Measurements from ENCODE around the gene PPP1R12B. TPM values are rescaled to one million over a fixed set of nuclear protein-coding genes. Genes with fewer than 3 reads are reported as not detected.
"Not testable (repeated sequence)": the region's sequence is repeated elsewhere in the genome, so short reads cannot be mapped to it uniquely, and the experiment has no call there.

The PPP1R12B gene
- total RNA-seq, 1 experiment from 2014 or later = 23.0 TPM

DNA sequence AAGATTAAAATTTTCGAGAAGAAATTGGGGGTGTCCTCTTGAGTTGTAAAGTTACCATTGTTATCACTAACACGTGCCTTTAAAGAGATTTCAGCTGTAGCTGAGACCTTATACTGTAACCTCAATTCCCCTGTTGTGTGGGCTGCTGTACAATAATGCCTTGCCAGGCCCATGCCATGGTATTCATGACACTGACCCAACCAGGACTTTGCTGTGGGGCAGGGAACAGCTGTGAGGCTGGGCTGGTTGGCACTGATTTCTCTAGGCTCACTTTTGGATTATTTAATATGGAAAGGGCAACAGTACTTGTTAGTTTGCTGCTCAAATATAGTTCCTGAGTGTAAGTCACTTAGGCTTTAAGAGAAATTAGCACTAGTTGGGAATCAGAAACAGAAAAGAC lies 54.9 kb downstream of the PPP1R12B start:
- not testable (repeated sequence) for DNase-seq (ENCODE audit: low read depth in 1 of 2, low spot score in 2 of 2); H3K9me3 ChIP-seq (replicated peaks); H3K27me3 ChIP-seq (replicated peaks)

DNA sequence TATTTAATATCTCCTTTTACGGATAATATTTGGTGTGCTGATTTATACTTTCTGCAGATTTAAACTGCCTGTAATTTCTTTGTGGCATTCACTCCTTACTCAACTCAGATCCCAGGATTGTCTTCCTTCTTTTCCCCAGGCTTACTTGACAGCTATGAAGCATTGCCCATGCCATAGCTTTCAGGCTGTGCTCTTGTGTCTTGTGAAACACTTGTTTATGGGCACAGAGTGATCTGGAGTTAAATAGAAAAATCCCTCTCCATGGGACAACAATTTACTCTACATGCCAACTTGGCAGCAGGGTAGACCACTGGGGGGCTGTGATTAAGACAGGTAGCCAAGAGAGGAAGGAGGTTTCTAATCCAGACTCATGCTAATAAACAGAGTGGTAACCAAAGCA lies 57.4 kb downstream of the PPP1R12B start:
- H3K27ac ChIP-seq = no peak overlapping the region
- H3K4me3 ChIP-seq = no peak overlapping the region
- no peaks in the 10 kb centered on the region for H3K9me3 ChIP-seq (replicated peaks)
- DNase-seq (ENCODE audit: low read depth in 1 of 2, low spot score in 2 of 2) = no peak
- H3K4me1 ChIP-seq (replicated peaks) = no peaks in the 10 kb centered on the region
- no peaks in the 10 kb centered on the region for H3K27me3 ChIP-seq (replicated peaks)
- no peaks in the 10 kb centered on the region for H3K36me3 ChIP-seq

More for the DNA sequence above, 54.9 kb downstream of the PPP1R12B start:
- not testable (repeated sequence) for H3K4me1 ChIP-seq (replicated peaks); H3K36me3 ChIP-seq; H3K27ac ChIP-seq; H3K4me3 ChIP-seq

DNA sequence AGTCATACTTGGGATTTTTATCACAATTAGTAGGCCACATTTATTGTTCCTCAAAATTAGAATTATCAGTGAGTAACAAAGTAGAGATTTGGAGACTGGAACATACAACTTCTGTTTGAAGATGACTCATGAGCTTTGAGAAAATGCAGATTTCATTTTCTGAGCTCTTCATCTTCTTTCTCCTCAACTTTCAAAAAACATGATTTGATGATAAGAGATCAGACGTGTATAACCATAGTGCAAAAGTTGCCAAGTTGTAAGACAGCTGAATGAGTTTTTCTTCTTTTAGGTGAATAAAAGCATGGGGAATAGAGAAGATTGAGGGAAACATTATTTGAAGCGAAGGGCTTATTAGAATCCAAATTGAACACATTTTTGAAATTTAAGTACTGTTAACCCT lies 58.4 kb downstream of the PPP1R12B start:
- H3K36me3 ChIP-seq; DNase-seq (ENCODE audit: low read depth in 1 of 2, low spot score in 2 of 2); H3K4me1 ChIP-seq (replicated peaks); H3K27me3 ChIP-seq (replicated peaks); H3K9me3 ChIP-seq (replicated peaks); H3K4me3 ChIP-seq; H3K27ac ChIP-seq: not testable (repeated sequence)

DNA sequence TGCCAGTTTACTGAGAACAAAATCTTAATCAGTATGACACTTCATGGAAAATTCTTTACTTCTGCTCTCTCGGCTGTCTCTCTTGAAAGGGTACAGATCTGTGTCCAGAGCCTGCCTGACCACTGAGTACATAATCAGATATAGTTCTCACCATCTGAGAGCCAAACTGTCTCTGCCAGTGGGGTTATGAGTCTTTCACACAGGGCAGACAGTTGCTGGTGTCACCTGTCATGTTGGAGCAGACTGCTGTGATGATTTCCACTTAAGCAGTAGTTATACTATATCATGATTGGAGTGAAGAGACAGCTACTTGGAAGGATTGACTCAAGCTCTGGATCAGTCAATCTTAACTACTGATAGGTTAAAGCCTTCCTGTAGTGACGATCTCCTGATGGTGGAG lies 58.9 kb downstream of the PPP1R12B start:
- H3K36me3 ChIP-seq; H3K4me3 ChIP-seq; H3K4me1 ChIP-seq (replicated peaks); DNase-seq (ENCODE audit: low read depth in 1 of 2, low spot score in 2 of 2); H3K9me3 ChIP-seq (replicated peaks); H3K27ac ChIP-seq; H3K27me3 ChIP-seq (replicated peaks): not testable (repeated sequence)

GRCh38 chr1:202410251-202410650 lies 61.8 kb downstream of the PPP1R12B start:
- DNase-seq (ENCODE audit: low read depth in 1 of 2, low spot score in 2 of 2); H3K4me1 ChIP-seq (replicated peaks); H3K9me3 ChIP-seq (replicated peaks); H3K27ac ChIP-seq; H3K27me3 ChIP-seq (replicated peaks); H3K4me3 ChIP-seq; H3K36me3 ChIP-seq: not testable (repeated sequence)

DNA sequence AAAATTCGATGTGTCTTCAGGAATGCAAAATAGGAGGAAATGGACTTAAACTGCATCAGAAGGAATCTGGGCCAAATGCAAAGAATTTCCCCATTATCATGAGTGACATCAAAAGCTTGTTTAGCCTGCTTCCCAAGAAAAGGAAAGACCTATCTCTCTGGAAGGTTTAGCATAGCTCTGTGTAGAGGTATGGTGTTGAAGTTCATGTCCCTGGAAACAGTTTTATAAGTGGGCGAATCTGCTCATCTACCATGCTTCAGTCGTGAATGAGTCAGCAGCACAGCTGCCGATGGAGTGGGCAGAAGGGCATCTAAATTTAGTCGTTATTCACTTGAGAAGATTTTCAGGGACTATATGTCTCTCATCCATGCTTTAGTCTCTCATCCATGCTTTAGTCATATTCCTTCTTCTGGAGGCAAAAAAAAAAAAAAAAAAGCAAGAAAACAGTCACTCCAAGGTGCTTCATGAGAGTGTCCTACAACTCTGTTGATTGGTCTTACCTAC lies 62.4 kb downstream of the PPP1R12B start:
- DNase-seq (ENCODE audit: low read depth in 1 of 2, low spot score in 2 of 2); H3K27ac ChIP-seq; H3K9me3 ChIP-seq (replicated peaks); H3K27me3 ChIP-seq (replicated peaks); H3K36me3 ChIP-seq; H3K4me3 ChIP-seq; H3K4me1 ChIP-seq (replicated peaks): not testable (repeated sequence)

DNA sequence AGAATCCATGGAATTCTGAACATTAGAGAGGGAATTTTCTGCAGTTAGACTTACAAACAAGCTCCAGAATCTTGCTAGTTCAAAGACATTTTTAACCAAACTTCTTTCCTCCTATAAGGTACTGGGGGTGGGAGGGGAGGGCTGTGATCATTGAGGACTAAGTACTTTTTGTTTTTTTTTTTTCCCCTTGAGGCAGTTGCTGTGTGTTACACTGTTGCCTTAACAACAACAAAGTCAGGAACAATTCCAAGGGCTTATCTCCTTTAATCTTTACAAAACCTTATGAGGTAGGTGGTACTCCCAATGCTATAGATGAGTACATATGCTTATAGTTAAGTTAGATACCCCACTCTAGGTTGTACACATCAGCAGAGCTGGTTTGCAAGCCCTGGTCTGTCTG lies 62.9 kb downstream of the PPP1R12B start:
- Histone ChIP-seq H3K4me3 (no peak overlapping the region), H3K9me3 (replicated peaks) (no peaks in the 10 kb centered on the region), H3K27ac (no peak overlapping the region), H3K4me1 (replicated peaks) (no peaks in the 10 kb centered on the region), H3K36me3 (no peaks in the 10 kb centered on the region), H3K27me3 (replicated peaks) (no peaks in the 10 kb centered on the region)
- DNase-seq (ENCODE audit: low read depth in 1 of 2, low spot score in 2 of 2) = no peak

- H3K27ac ChIP-seq; H3K4me3 ChIP-seq; H3K9me3 ChIP-seq (replicated peaks); H3K36me3 ChIP-seq; H3K27me3 ChIP-seq (replicated peaks); H3K4me1 ChIP-seq (replicated peaks); DNase-seq (ENCODE audit: low read depth in 1 of 2, low spot score in 2 of 2): not testable (repeated sequence)
Observed at GRCh38 chr1:202412421-202412820, 63.9 kb downstream of the PPP1R12B start.

DNA sequence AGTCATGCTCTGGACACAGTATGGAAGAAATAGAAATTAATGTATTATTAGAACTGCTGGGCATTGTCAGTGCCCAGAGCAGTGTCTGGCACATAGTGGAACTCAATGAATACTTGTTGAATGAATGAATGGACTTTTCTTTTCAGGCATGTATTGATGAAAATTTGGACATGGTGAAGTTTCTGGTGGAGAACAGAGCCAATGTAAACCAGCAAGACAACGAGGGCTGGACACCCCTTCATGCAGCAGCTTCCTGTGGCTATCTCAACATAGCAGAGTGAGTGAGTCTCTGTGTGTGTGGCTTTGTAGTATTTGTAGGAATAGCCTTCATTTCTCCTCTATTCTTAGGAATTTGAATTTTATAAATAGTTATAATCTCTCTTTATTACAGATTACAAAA lies 68.1 kb downstream of the PPP1R12B start:
- H3K36me3 ChIP-seq = no peaks in the 10 kb centered on the region
- H3K9me3 ChIP-seq (replicated peaks) = no peaks in the 10 kb centered on the region
- H3K27me3 ChIP-seq (replicated peaks) = no peaks in the 10 kb centered on the region
- DNase-seq (ENCODE audit: low read depth in 1 of 2, low spot score in 2 of 2) = no peak
- no peak overlapping the region for H3K4me3 ChIP-seq
- H3K4me1 ChIP-seq (replicated peaks) = no peaks in the 10 kb centered on the region
- H3K27ac ChIP-seq = no peak overlapping the region

GRCh38 chr1:202417141-202417540 lies 68.6 kb downstream of the PPP1R12B start:
- DNase-seq (ENCODE audit: low read depth in 1 of 2, low spot score in 2 of 2); H3K27ac ChIP-seq; H3K4me3 ChIP-seq; H3K27me3 ChIP-seq (replicated peaks); H3K36me3 ChIP-seq; H3K9me3 ChIP-seq (replicated peaks); H3K4me1 ChIP-seq (replicated peaks): not testable (repeated sequence)

- H3K4me1 ChIP-seq (replicated peaks); H3K9me3 ChIP-seq (replicated peaks); H3K36me3 ChIP-seq; DNase-seq (ENCODE audit: low read depth in 1 of 2, low spot score in 2 of 2); H3K4me3 ChIP-seq; H3K27ac ChIP-seq; H3K27me3 ChIP-seq (replicated peaks): not testable (repeated sequence)
Observed at GRCh38 chr1:202417762-202418201, 69.3 kb downstream of the PPP1R12B start.

- not testable (repeated sequence) for H3K27ac ChIP-seq; H3K9me3 ChIP-seq (replicated peaks); DNase-seq (ENCODE audit: low read depth in 1 of 2, low spot score in 2 of 2); H3K36me3 ChIP-seq; H3K4me3 ChIP-seq; H3K27me3 ChIP-seq (replicated peaks); H3K4me1 ChIP-seq (replicated peaks)
Observed at GRCh38 chr1:202419731-202420130, 71.2 kb downstream of the PPP1R12B start.

DNA sequence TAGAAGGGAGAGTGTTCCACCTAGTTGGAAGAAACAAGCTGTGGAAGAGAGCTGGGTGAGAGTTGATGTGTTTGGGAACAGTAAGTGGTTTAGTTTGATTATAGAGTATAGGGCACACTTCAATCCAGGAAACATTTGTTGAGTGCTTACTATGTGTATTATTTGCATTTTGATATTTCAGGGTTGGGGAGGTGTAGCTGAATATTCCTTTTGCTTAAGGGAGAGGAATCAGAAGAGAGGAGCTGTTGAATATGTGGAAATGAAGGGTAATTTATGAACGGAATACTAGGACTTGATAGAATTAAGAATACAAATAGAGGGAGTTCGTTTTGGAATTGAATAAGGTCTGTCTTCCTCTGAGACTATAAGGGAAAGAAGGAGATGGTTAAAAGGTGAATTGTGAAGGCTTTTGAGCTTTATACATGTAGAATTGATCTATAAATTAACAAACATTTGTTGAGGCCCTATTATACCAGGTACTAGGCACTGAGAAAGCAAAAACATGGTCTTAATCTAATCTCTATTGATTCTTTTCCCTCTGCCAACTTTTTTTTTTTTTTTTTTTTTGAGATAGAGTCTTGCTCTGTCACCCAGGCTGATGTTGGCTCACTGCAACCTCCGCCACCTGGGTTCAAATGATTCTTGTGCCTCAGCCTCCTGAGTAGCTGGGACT lies 72.1 kb downstream of the PPP1R12B start:
- H3K4me3 ChIP-seq; H3K4me1 ChIP-seq (replicated peaks); DNase-seq (ENCODE audit: low read depth in 1 of 2, low spot score in 2 of 2); H3K36me3 ChIP-seq; H3K27ac ChIP-seq; H3K27me3 ChIP-seq (replicated peaks); H3K9me3 ChIP-seq (replicated peaks): not testable (repeated sequence)

- not testable (repeated sequence) for H3K4me1 ChIP-seq (replicated peaks); H3K27me3 ChIP-seq (replicated peaks); H3K36me3 ChIP-seq; H3K9me3 ChIP-seq (replicated peaks); H3K4me3 ChIP-seq; DNase-seq (ENCODE audit: low read depth in 1 of 2, low spot score in 2 of 2); H3K27ac ChIP-seq
Observed at GRCh38 chr1:202422709-202423108, 74.2 kb downstream of the PPP1R12B start.

- H3K27ac ChIP-seq; H3K9me3 ChIP-seq (replicated peaks); DNase-seq (ENCODE audit: low read depth in 1 of 2, low spot score in 2 of 2); H3K4me1 ChIP-seq (replicated peaks); H3K4me3 ChIP-seq; H3K27me3 ChIP-seq (replicated peaks); H3K36me3 ChIP-seq: not testable (repeated sequence)
Observed at GRCh38 chr1:202424260-202424659, 75.8 kb downstream of the PPP1R12B start.
